Heart left ventricle (tissue), 16 donors: ENCODE data around the gene NIM1K. TPM values are rescaled to one million over a fixed set of nuclear protein-coding genes. Genes with fewer than 3 reads are reported as not detected.

Experiments
- ATAC-seq, 4 donors: fragments of 200-7000 bp; cut with Tn5 transposase; one replicate each; pipeline ENCODE4 v1.9.1; 2020 to 2022; ENCODE audit warnings: moderate library complexity in 4 of 4, mild to moderate bottlenecking in 3 of 4, moderate number of reproducible peaks in 1 of 4
- DNase-seq, 5 donors: peaks; one replicate each; pipeline ENCODE4 v3.0.0-alpha.2; 2020
- H3K27ac ChIP-seq, 12 donors: fragments of 200-600 bp; sonication (generic) in 4 of 12; one replicate each; pipeline versions ENCODE4 v1.5.0 to v1.8.0; 2016 to 2022; ENCODE audit warnings: mild to moderate bottlenecking in 2 of 12
- H3K27me3 ChIP-seq, 9 donors: fragments of 200-600 bp; sonication (generic) in 2 of 9; one replicate each; pipeline versions ENCODE4 v1.5.1 to v1.8.0; 2016 to 2022; ENCODE audit warnings: mild to moderate bottlenecking in 3 of 9
- H3K36me3 ChIP-seq, 9 donors: fragments of 200-600 bp; sonication (generic) in 2 of 9; one replicate each; pipeline versions ENCODE4 v1.5.0 to v1.8.0; 2018 to 2022; ENCODE audit warnings: mild to moderate bottlenecking in 2 of 9
- H3K4me1 ChIP-seq, 12 donors: fragments of 200-600 bp; sonication (generic) in 4 of 12; one replicate each; pipeline versions ENCODE4 v1.5.0 to v1.8.0; 2016 to 2022; ENCODE audit warnings: mild to moderate bottlenecking in 3 of 12
- H3K4me3 ChIP-seq, 12 donors: fragments of 200-600 bp; sonication (generic) in 4 of 12; one replicate each; pipeline versions ENCODE4 v1.5.0 to v1.8.0; 2017 to 2022; ENCODE audit warnings: mild to moderate bottlenecking in 9 of 12, moderate library complexity in 4 of 12
- H3K9me3 ChIP-seq, 12 donors: fragments of 200-600 bp; sonication (generic) in 4 of 12; one replicate each; pipeline versions ENCODE4 v1.5.0 to v1.8.0; 2016 to 2022; ENCODE audit warnings: mild to moderate bottlenecking in 1 of 12
- POLR2A ChIP-seq, 2 donors: fragments of 450-650 bp; IDR thresholded peaks; one replicate each; pipeline ENCODE4 v1.6.1; 2017; ENCODE audit warnings: antibody characterized with exemption in 2 of 2, mild to moderate bottlenecking in 2 of 2, moderate library complexity in 2 of 2
- WGBS, 4 donors: extraction: QIAGEN DNeasy Blood & Tissue Kit in 2 of 4; methylation state at CpG; one replicate each; pipeline versions ENCODE4 v1.1.5 to v1.1.7; 2013 to 2018; 5-methylcytosine and 5-hydroxymethylcytosine counted together
- intact Hi-C, 10 donors: fragments of 100-400 bp; cut with DNase I; formaldehyde crosslinking; loops; one replicate each; pipeline versions ENCODE4 v1.11.1 to v1.14.2; 2022
- polyA plus RNA-seq, 2 donors: library from polyadenylated mRNA; stranded (reverse); fragments of 200-250 nt; gene quantifications; one replicate each; pipeline ENCODE4 v1.2.3, GENCODE V29; 2013
- total RNA-seq, 9 donors: library from RNA; depleted of rRNA in 2 of 9; stranded (reverse); fragments of >200 nt in 2 of 9; fragmentation: NEBNext Ultra II Directional in 3 of 9; extraction: Animal tissue kit (Norgen Biotek cat#: 25700) in 3 of 9; gene quantifications; one replicate each; pipeline versions ENCODE4 v1.1.0 to v1.2.4, GENCODE V29; 2016 to 2023
- TF ChIP-seq, protein P1 (sequence below), 12 donors: fragments of 200-600 bp; sonication (generic) in 4 of 12; IDR thresholded peaks; one replicate each; pipeline versions ENCODE4 v1.5.0 to v1.8.0; 2018 to 2022; ENCODE audit warnings: antibody characterized with exemption in 12 of 12, mild to moderate bottlenecking in 5 of 12
- donor health status: ischemic (EF 13 %, LVEDD 7.1; RV severe dilation, severe dysfunction).
- donor health status: healthy with polysubstance abuse.
- donor health status: DM: no; HTN: yes; CAD: no.
- donor health status: DM: no; HTN: no; CAD: no.
- donor health status: ischemic (EF 25% LVEDD 6.9; RV normal size, moderate dysfunction).
- donor health status: ischemic (EF 25% LVEDD 5.7; RV mildly dilated, moderate dysfunction).
- donor health status: healthy.
- donor health status: DM: yes; HTN: yes; CAD: no.
- donor health status: ischemic (EF 35%, LVEDD 5.7; RV mildly dilated, moderate dysfunction).
- donor health status: nonischemic (EF 11% LVEDD 7.7; RV severe dilation, severe dysfunction).
- donor health status: DM: yes; HTN: yes; CAD: no.
- donor health status: PGD.
- donor health status: ischemic (EF 29% LVEDD 5.4; RV normal size, mild dysfunction).
- donor health status: nonischemic (EF 23%, LVEDD 6.1; RV moderate dilation, normal function).

NIM1K gene
- total and polyA plus RNA-seq, 11 donors = 0.11 to 1.4 (median 0.44) TPM; not detected in 2

DNA sequence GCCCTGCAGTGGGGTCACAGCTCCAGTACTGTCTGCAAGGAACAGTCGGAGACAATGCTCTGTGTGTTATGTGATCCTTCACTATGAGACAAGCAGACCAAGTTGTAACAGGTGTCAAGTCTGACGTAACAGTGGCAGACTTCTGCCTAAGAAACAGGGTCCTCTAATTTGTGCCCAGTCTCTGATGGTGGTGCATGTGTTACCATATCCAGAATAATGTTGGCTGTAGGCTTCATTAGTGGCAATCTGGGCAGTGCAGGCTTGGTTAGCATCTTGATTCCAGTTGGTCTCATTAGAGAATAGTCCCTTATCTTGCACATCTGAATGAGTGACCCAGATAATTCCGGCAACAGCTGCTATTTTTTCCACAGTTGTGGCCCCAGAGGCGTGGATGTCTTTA, 37.6 kb upstream of the NIM1K start:
- no peak overlapping the region for H3K27ac ChIP-seq

DNA sequence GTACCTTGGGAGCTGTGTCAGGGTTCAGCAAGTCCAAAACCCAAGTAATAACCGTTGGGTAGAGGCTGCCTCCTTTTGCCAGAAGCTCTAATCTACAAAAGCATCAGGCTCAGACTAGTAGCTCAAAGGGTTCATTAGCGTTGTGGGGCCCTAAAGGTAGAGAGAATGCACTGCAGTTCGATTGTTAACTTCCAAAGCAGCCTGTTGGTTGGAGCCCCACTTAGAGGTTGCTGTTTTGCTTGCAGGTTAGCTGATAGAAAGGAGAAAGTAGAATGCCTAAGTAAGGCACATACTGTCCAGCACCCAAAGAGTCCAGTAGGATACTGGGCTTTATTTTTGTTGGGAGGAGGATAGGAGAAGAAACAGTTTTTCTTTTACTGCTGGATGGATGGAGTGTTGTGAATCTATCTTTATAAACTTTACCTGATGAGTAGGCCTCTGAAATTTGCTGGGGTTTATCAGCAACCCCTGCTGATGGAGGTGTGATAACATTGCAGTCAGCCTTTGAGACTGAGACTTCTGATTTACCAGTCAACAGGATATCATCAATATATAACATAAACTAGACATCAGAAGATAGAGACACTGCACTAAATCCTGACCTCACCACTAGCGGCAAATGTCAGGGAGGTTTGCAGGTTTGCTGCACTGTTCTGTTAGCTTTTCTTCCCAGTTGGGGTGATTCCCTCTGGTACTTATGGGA, 36.5 kb upstream of the NIM1K start:
- WGBS, 4 donors = 79 to 84% (median 81%) methylated on average over 4 of the region's 4 CpGs

More for the DNA sequence above, 37.6 kb upstream of the NIM1K start:
- DNase-seq = no peak
- Histone ChIP-seq H3K4me3 (no peak overlapping the region), H3K27me3 (no peaks in the 10 kb centered on the region), H3K4me1 (peaks cover 0 to 38% (median 10%) of the 10 kb centered on the region in 12 donors), H3K36me3 (peaks cover 0 to 20% (median 0%) of the 10 kb centered on the region in 9 donors), H3K9me3 (no peaks in the 10 kb centered on the region)
- 53 to 71% (median 60%) methylated on average over 4 of the region's 4 CpGs for whole genome bisulfite sequencing, 4 donors
- TF ChIP-seq, protein P1, sequence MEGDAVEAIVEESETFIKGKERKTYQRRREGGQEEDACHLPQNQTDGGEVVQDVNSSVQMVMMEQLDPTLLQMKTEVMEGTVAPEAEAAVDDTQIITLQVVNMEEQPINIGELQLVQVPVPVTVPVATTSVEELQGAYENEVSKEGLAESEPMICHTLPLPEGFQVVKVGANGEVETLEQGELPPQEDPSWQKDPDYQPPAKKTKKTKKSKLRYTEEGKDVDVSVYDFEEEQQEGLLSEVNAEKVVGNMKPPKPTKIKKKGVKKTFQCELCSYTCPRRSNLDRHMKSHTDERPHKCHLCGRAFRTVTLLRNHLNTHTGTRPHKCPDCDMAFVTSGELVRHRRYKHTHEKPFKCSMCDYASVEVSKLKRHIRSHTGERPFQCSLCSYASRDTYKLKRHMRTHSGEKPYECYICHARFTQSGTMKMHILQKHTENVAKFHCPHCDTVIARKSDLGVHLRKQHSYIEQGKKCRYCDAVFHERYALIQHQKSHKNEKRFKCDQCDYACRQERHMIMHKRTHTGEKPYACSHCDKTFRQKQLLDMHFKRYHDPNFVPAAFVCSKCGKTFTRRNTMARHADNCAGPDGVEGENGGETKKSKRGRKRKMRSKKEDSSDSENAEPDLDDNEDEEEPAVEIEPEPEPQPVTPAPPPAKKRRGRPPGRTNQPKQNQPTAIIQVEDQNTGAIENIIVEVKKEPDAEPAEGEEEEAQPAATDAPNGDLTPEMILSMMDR (IDR thresholded peaks at IDR 0.05) = no peak
- TF ChIP-seq POLR2A (IDR thresholded peaks at IDR 0.05) = no peak
- intact Hi-C loops = no loop called here
- peak in 3 of 4 donors; percentile 8 to 48 (median 23) for ATAC-seq

DNA sequence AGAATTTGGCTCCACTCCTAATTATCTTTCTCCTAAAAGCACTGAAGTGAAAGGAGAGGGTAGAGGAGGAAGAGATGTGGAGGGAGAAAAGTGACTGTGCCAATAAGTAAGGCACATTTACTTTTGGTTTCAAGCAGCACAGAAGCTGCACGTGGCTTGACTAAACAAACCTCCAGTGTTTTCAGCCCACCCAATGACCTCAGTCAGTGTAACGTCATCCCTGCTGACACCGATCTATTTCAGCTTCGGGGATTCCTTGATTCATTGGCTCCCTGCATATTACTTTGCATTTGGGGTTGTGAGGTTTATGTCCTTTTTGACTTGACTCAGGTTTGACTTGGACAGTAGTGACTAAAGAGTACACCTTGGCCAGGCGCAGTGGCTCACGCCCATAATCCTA, 35.6 kb upstream of the NIM1K start:
- peaks cover 0 to 38% (median 10%) of the 10 kb centered on the region in 12 donors for H3K4me1 ChIP-seq
- H3K4me3 ChIP-seq = no peak overlapping the region
- no peaks in the 10 kb centered on the region for H3K9me3 ChIP-seq
- H3K27me3 ChIP-seq = no peaks in the 10 kb centered on the region
- peak in 3 of 4 donors; percentile 33 to 47 (median 40) for ATAC-seq
- DNase-seq = no peak
- WGBS, 4 donors = 78 to 82% (median 79%) methylated on average over 6 of the region's 6 CpGs
- no peak overlapping the region for H3K27ac ChIP-seq
- intact Hi-C loops = no loop called here
- peaks cover 0 to 19% (median 6%) of the 10 kb centered on the region in 9 donors for H3K36me3 ChIP-seq
- TF ChIP-seq, protein P1 (IDR thresholded peaks at IDR 0.05) = no peak
- TF ChIP-seq POLR2A (IDR thresholded peaks at IDR 0.05) = no peak

More for the DNA sequence above, 36.5 kb upstream of the NIM1K start:
- Histone ChIP-seq H3K27ac (no peak overlapping the region), H3K9me3 (no peaks in the 10 kb centered on the region), H3K36me3 (peaks cover 0 to 17% (median 0%) of the 10 kb centered on the region in 9 donors), H3K27me3 (no peaks in the 10 kb centered on the region), H3K4me1 (peaks cover 0 to 38% (median 10%) of the 10 kb centered on the region in 12 donors), H3K4me3 (no peak overlapping the region)
- no peak for ATAC-seq
- TF ChIP-seq, protein P1 (IDR thresholded peaks at IDR 0.05) = no peak
- no peak for TF ChIP-seq POLR2A (IDR thresholded peaks at IDR 0.05)
- DNase-seq = no peak
- intact Hi-C loops = no loop called here

DNA sequence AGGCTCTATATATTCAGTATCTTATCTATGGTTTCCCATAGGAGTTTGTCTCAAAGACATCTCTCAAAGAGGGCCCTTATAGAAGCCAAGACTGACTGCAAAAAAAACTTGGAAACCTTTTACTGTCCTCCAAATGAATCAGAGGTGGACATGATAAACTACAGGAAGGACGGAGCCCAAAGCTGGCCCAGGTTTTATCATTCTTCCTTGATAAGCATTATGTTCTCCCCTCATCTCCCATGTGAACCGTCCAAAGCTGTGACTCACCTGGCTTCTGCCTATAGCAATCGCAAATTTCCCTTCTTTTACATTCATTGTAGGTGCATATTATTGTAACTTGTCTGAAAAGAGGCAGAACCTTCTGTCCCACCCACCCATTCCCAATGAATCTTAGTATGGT, 35.0 kb upstream of the NIM1K start:
- 67 to 79% (median 77%) methylated on average over 3 of the region's 3 CpGs for WGBS, 4 donors
- H3K27me3 ChIP-seq = no peaks in the 10 kb centered on the region
- DNase-seq = no peak
- H3K36me3 ChIP-seq = peaks cover 0 to 26% (median 10%) of the 10 kb centered on the region in 9 donors
- TF ChIP-seq, protein P1 (IDR thresholded peaks at IDR 0.05) = no peak
- no peak for TF ChIP-seq POLR2A (IDR thresholded peaks at IDR 0.05)
- no peak overlapping the region for H3K4me3 ChIP-seq
- H3K9me3 ChIP-seq = no peaks in the 10 kb centered on the region
- intact Hi-C loops = no loop called here
- no peak overlapping the region for H3K27ac ChIP-seq
- H3K4me1 ChIP-seq = peaks cover 0 to 38% (median 10%) of the 10 kb centered on the region in 12 donors
- no peak for ATAC-seq
